Measurements from ENCODE around the gene PROK1.

PROK1 gene

DNA sequence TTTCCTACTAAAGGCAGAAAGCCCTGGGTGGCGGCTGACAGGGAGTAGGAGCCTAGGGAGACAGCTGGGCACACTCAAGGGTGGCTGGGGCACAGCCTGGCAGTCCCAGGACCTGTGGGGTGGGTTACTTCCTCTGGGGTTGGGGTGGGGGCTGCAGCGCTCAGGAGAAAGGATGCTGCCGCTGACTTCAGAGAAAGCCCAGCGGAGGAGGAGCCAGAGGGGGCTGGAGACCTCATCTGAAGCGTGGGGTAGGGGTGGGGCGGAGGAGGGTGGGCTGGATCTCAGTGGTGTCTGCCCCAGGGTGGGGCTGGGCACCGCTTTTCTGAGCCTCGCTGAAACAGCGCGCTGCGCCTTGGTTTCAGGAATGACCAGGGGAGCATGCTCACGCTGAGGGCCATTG lies 37.2 kb downstream of the PROK1 start:
- no peak for DNase-seq (ENCODE audit: low read depth in 2 of 2)

DNA sequence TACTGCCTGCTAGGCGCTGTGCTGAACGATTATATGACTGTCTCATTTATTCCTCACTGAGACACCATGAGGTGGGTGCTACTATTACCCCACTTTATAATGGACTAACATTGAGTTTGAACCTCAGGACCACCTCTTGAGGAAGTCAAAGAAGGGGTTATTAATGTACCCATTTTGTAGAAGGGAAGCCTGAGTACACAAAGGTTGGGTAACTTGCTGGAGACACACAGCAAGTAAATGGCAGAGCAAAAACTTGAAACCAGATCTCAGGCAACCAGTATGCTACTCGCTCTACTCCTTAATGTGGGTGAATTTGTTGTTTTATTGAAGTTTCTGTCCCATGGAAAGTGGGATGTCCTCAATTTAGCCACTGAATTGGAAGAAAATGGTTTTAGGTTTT lies 37.9 kb downstream of the PROK1 start:
- DNase-seq (ENCODE audit: low read depth in 2 of 2), result no peak

DNA sequence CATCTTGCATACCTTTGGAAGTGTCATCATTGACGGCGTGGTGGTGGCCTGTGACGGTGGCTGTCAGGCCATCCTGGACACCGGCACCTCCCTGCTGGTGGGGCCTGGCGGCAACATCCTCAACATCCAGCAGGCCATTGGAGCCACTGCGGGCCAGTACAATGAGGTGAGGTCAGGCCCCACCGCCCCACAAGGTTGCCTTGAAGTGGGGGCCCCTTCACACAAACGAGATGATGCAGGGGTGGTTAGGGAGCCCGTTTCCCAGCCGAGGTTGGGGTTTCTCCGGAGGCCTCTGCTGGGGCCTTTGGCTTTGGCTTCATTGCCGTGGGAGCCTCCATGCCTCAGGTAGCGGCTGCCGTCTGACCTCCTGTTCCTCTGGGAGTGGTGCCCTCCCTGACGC lies 38.5 kb downstream of the PROK1 start:
- no peak for DNase-seq (ENCODE audit: low read depth in 2 of 2)

DNA sequence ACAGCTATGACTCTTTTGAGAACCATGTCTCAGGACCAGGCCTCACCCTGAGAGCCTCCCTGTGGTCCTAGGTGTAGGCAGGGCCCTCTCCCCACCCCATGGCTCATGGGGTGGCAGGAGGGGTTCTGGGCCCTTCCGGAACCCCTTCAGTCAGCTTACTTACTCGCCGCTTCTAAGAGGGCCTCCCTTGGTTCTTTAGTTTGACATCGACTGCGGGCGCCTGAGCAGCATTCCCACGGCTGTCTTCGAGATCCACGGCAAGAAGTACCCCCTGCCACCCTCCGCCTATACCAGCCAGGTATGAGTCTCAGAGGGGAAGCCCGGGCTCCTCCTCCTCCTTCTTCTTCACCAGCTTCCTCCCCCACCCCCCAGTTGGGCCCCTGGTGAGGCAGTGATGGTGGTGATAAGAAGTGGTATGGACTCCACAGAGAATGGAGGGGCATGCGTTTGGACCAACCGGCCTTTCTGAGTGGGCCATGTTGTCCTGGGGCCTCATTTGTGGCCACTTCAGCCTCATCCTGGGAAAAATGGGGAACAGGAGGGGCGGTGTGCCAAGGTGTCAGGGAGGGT lies 39.1 kb downstream of the PROK1 start:
- DNase-seq (ENCODE audit: low read depth in 2 of 2), result no peak

GRCh38 chr1:110490791-110491451 lies 40.0 kb downstream of the PROK1 start:
- no peak for DNase-seq (ENCODE audit: low read depth in 2 of 2)

- DNase-seq (ENCODE audit: low read depth in 2 of 2), result no peak
These were observed 41.6 kb downstream of the PROK1 start for GRCh38 chr1:110492573-110492972.

GRCh38 chr1:110493059-110493699 lies 42.2 kb downstream of the PROK1 start:
- no peak for DNase-seq (ENCODE audit: low read depth in 2 of 2)

- DNase-seq (ENCODE audit: low read depth in 2 of 2), result no peak
These were observed 43.1 kb downstream of the PROK1 start for GRCh38 chr1:110494036-110494435.

DNA sequence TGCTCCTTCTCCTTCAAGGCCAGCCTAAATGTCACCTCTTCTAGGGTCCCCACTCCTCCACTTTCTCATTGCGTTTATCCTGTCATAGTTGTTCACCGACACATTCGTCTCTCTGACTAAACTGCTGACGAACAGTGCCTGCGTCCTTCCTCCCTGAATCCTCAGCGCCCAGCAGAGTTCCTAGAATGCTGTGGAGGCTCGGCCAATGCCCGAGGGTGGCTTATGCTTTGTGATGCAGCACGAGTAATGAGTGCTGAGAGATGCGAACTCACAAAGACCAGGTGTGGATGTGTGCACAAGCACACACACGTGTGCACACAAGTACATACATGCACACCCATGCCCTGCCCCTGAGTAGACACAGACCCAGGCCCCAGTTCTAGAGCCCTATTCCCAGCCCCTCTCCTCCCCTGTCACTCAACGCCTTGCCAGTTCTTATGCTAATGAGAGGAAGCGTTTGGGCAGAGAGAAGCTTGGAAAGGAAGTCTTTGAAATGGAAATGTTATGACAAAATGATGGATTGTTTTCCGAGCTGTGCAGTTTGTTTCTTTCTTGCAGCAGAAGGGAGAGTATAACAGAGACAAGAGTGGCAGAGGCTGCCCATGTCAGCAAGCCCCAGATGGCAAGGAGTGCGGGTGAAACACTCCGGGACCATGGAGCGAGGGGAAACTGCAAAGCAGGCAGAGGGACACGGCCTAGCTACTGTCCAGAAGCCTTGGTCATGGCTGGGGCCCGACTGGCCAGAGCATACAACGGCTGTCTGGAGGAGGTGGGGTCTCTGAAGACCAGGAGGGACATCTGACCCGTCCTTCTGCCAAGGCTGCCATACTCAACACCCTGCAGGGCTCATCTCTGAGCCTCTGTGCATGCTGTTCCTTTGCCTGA lies 43.8 kb downstream of the PROK1 start:
- DNase-seq (ENCODE audit: low read depth in 2 of 2), result no peak

GRCh38 chr1:110495926-110496600 lies 45.1 kb downstream of the PROK1 start:
- DNase-seq (ENCODE audit: low read depth in 2 of 2), result peak; percentile 56 to 69

DNA sequence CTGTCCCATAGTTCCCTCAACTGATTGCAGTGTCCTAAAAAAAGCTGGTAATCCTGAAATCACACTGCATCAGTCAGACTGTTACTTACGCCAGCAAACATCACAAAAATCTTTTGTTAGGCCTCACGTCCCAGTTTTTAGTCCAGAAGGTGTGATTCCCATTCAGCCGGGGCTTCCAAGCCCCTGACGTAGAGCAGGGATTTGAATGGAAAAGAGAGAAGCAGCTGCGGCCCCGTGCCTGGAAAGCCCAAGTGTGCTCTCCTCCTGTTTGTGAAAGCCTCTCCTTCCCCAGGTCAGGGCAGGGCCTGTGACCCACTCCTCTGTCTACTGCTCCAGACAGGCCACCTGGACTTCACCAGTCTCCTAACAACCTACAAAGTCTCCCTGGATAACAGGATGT lies 47.3 kb downstream of the PROK1 start:
- DNase-seq (ENCODE audit: low read depth in 2 of 2), result no peak

DNA sequence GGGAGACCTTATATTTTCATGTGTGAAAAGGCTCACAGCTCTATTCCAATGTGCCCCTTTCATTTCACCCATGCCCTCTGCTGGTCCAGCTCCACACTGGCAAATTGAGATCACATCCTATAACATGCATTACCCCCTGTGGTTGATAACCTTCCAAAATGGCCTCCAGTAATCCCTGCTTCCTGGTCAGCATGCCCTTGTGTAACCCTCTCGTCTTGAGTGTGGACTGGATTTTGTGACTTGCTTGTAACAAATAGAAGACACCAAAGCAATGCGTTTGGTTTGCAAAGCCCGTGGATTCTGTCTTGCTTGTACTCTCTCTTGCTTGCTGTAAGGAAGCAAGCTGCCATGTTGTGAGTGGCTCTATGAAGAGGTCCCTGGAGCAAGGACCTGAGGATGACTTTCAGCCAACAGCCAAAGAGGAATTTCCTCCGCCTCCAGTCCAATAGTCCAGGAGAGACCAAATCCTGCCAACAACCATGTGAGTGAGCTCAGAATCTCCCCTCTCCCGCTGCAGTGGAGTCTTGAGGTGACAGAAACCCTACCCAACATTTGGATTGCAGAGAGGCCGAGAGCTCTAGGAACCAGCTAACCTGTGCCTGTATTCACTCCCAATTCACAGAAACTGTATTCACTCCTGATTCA lies 50.7 kb downstream of the PROK1 start:
- no peak for DNase-seq (ENCODE audit: low read depth in 2 of 2)

- no peak for DNase-seq (ENCODE audit: low read depth in 2 of 2)
These were observed 51.6 kb downstream of the PROK1 start for GRCh38 chr1:110502402-110503151.

GRCh38 chr1:110503471-110503870 lies 52.5 kb downstream of the PROK1 start:
- DNase-seq (ENCODE audit: low read depth in 2 of 2), result no peak

GRCh38 chr1:110504226-110504625 lies 53.3 kb downstream of the PROK1 start:
- no peak for DNase-seq (ENCODE audit: low read depth in 2 of 2)

- DNase-seq (ENCODE audit: low read depth in 2 of 2), result no peak
These were observed 54.6 kb downstream of the PROK1 start for GRCh38 chr1:110505596-110505995.

GRCh38 chr1:110506541-110506940 lies 55.6 kb downstream of the PROK1 start:
- DNase-seq (ENCODE audit: low read depth in 2 of 2), result no peak

Data from stimulated activated CD4-positive, alpha-beta T cell treated with anti-CD3 and anti-CD28 coated beads, Interleukin-15, amount 100 ng/mL, for 48 hours (primary cell).